ENCODE data around the gene DCTN2. TPM values are rescaled to one million over a fixed set of nuclear protein-coding genes. Genes with fewer than 3 reads are reported as not detected.
"Not testable (repeated sequence)": the region's sequence is repeated elsewhere in the genome, so short reads cannot be mapped to it uniquely, and the experiment has no call there.

The DCTN2 gene
- total RNA-seq = 135 TPM

GRCh38 chr12:57546438-57547287 lies at the start of gene DCTN2:
TSS of gene DCTN2 (minus strand) at chr12:57547192. CDS start at chr12:57547063, 129 bp downstream.
- peak; percentile 97 for DNase-seq (ENCODE audit: low spot score)

DNA sequence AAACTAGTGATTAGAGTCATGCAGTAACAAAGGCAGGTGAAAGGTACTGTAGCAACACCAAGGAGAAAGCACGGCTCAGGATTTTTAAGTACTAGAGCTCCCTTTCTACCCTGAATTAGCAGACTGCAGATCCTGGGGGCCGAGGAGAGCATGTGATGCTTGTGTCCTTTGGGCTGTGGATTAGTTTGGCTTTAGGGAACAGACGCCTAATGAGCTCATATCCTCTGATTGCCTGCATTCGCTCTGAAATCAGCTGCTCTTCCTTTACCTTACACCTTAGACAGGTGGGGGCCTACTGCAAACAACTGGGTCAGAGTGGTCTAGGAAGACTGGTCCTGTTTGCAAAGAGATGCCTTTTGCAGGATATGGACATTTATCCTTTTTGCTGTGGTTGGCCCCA lies 46.2 kb upstream of the DCTN2 start:
- DNase-seq (ENCODE audit: low spot score) = no peak

GRCh38 chr12:57592551-57593165 lies 45.7 kb upstream of the DCTN2 start:
- no peak for DNase-seq (ENCODE audit: low spot score)

- DNase-seq (ENCODE audit: low spot score) = no peak
Observed at GRCh38 chr12:57591782-57592325, 44.9 kb upstream of the DCTN2 start.

DNA sequence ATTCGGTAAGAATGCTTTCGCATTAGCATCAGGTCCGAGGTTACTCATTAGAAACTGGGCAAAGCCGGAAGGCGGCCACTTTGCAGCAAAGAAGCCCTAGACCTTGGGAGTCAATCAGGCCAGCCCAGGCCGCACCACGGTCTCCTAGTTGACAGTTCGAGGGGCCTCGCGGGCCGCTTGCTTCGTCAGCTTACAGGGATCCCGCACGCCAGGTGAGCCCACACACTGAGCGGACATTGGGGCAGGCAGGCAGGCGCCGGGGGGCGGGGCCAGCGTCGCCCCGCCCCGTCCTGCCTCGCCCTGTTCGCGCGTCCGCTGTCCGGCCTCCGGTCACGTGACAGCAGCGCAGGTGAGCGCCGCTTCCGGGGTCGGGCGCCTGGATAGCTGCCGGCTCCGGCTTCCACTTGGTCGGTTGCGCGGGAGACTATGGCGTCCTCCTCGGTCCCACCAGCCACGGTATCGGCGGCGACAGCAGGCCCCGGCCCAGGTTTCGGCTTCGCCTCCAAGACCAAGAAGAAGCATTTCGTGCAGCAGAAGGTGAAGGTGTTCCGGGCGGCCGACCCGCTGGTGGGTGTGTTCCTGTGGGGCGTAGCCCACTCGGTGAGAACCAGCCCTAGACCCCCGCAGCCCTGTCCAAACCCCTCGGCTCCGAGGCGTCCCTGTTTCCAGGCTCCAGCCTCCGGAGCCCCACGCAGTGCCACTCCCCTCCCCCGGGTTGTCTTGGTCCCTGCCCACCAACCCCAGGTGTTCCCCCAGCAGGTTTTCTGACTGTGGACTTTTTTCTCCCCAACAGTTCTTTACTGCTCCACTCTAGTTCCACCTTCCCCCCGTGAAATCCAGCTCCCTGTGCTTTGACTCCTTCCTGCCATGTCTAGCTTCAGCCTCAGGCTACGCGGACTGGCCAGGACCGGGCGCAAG lies 44.1 kb upstream of the DCTN2 start, which contains the start of gene PIP4K2C:
Gene PIP4K2C (plus strand): TSS at position 329 of the 918 bp plus-strand sequence. CDS start 98 bp downstream, at position 427.
- DNase-seq (ENCODE audit: low spot score) = peak; percentile 79

DNA sequence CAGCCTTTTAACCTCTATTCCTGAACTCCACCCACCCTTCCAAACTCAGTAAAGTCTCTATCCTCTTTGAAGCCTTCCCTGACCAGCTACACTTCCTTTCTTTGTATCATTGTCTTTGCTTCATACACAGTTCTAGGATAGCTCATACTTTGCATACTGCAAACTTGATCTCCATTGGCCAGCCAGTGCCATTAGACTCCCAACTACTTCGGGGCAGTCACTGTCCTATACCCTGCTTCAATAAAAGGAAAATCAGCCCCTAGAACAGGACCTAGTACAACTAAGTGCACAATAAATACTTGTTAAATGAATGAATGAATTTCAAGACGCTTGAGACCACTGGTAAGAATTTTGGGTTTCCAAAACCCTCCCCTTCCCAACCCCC lies 43.5 kb upstream of the DCTN2 start:
- no peak for DNase-seq (ENCODE audit: low spot score)

DNA sequence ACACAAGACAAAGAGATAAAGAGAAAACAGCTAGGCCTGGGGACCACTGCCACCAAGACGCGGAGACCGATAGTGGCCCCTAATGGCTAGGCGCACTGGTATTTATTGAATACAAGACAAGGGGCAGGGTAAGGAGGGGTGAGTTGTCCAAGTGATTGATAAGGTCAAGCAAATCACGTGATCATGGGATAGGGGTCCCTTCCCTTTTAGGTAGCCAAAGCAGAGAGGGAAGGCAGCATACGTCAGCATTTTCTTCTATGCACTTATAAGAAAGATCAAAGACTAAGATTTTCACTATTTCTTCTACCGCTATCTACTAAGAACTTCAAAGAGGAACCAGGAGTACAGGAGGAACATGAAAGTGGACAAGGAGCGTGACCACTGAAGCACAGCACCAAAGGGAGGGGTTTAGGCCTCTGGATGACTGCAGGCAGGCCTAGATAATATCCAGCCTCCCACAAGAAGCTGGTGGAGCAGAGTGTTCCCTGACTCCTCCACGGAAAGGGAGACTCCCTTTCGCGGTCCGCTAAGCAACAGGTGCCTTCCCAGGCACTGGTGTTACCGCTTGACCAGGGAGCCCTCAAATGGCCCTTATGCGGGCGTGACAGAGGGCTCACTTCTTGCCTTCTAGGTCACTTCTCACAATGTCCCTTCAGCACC lies 42.1 kb upstream of the DCTN2 start:
- not testable (repeated sequence) for DNase-seq (ENCODE audit: low spot score)

GRCh38 chr12:57586832-57587429 lies 39.9 kb upstream of the DCTN2 start:
- no peak for DNase-seq (ENCODE audit: low spot score)

GRCh38 chr12:57586128-57586527 lies 39.1 kb upstream of the DCTN2 start:
- DNase-seq (ENCODE audit: low spot score) = no peak

GRCh38 chr12:57585156-57585555 lies 38.2 kb upstream of the DCTN2 start:
- DNase-seq (ENCODE audit: low spot score) = no peak

- no peak for DNase-seq (ENCODE audit: low spot score)
Observed at GRCh38 chr12:57584690-57585089, 37.7 kb upstream of the DCTN2 start.

DNA sequence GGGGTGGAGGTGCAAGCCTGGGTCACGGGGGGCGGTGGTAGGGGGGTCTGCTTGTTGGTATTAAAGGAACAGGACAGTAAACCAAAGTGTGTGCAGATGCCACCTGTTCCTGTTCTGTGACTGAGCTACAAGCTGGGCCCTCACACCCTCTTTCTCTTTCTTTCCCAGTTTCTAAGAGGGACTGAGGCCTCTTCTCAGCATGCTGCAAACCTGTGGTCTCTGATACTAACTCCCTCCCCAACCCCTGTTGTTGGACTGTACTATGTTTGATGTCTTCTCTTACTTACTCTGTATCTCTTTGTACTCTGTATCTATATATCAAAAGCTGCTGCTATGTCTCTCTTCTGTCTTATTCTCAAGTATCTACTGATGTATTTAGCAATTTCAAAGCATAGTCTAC lies 37.1 kb upstream of the DCTN2 start:
- no peak for DNase-seq (ENCODE audit: low spot score)

DNA sequence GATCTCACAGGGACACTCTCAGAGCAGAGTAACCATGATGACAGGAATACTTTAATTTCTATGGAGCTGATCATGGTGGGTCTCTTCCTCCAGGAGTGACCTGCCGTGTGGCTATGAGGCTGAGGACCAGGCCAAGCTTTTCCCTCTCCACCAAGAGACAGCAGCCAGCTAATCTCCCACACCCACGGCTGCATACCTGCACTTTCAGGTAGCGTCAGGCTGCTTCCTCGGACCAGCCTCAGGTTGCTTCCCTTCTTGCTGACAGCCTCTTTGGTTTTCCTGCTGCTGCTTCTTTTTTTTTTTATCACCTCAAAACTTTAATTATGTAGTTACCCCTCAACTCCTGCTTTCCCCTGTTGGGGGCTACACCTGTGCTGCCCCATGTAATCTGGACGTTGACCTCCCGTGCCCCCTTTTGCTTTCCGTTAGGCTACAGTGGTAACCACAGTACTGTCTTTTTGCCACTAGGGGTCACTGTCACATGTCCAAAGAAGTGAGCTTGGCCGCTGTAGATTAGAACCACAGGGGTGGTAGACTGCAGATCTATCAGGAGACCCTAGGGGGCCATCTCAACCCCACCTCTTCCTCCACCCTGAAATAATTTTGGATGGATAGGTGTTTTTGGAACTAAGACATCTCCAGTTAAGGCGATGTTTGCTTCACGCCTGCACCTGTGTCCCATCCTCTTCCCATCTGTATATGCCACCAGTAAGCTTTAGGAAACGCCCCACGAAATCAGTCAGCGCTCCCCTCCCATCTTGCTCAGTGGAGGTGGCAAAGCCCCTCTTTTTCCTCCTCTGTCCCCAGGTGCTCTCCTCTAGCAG lies 36.2 kb upstream of the DCTN2 start:
- DNase-seq (ENCODE audit: low spot score) = peak; percentile 66

- DNase-seq (ENCODE audit: low spot score) = no peak
Observed at GRCh38 chr12:57582440-57582839, 35.4 kb upstream of the DCTN2 start.

DNA sequence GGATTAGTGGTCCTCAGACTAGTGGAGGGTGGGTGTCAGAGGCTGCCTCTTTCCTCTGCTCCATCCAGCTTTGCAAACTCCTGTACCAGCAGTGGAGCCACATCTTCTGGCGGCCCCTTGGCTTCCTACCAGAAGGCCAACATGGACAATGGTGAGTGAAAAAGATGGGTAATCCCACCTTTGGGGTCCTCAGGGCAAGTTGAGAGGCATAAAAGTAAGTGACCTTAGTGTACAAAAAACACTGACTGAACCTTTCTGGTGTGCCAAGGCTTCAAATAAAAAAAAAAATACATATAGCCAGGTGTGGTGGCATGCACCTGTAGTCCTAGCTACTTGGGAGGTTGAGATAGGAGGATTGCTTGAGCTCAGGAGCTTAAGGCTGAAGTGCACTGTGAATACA lies 34.8 kb upstream of the DCTN2 start:
- no peak for DNase-seq (ENCODE audit: low spot score)

DNA sequence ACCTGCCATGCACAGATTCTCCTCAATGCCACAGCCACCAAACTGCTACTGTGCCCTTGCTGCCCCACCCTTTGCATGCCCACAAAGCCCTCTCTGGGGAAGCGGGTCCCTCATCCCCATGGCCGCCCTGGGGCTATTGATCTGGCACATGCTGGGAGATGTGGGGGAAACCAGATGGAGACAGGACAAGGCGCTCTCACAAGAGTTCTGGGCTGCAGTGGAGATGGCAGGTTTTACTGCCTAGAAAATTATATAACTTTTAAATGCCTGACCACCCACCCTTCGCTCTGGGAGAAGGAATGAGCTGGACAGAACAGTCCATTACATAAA lies 33.4 kb upstream of the DCTN2 start:
- DNase-seq (ENCODE audit: low spot score) = no peak

DNA sequence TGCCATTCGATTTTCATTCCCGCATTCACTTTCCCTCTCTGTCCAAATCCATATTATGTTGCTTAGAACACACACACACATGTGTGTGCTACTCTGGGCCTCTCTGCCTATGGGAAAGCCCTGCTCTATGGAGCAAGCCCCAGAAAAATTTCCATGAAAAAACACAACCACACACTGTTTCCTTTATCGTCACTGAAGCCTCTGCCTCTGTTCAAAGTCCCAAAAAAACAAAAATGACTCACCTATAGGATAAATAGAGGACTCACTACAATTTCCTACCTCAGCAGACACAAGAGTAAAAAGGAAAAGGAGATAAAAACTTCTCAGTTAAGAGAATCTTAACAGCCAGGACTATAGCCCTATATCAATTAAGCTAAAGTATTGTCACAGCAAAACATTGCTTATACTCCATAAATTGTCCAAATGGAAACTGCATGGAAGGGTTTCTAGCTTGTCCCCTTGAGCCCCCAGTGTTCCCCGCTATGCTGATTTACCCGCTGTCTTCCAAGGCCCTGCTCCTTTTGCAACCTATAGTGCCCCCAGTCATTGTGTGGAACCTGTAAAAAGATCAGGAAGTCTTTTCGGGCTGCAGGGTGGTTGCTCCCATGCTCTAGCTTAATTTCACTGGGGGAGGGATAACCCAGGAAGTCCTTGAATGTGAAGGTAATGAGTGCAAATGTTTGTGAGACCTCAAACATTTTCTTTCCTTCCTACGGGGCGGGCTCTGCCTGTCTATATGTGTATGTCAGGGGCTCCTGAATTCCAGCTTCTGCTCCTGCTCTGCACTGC lies 32.9 kb upstream of the DCTN2 start:
- DNase-seq (ENCODE audit: low spot score) = no peak

- no peak for DNase-seq (ENCODE audit: low spot score)
Observed at GRCh38 chr12:57579011-57579410, 32.0 kb upstream of the DCTN2 start.
